ENCODE results near the gene OIP5. TPM values are rescaled to one million over a fixed set of nuclear protein-coding genes. Genes with fewer than 3 reads are reported as not detected.

Gene OIP5
- total RNA-seq, 6 experiments from 2014 or later: 4.1 to 8.0 (median 7.1) TPM

GRCh38 chr15:41336549-41336948, 4.2 kb upstream of the OIP5 start:
- Mint-ChIP-seq H3K4me1 (ENCODE audit: low read depth) (peaks cover 39% of the 10 kb centered on the region), H3K27ac (no peak overlapping the region), H3K9me3 (no peaks in the 10 kb centered on the region; the same call in 1 of the 2 replicates), H3K36me3 (ENCODE audit: low read depth) (peaks cover 16% of the 10 kb centered on the region), H3K4me3 (no peak overlapping the region), H3K27me3 (ENCODE audit: insufficient read depth) (peaks cover 6% of the 10 kb centered on the region; the same call in 1 of the 2 replicates)
- no peak for DNase-seq
- TF ChIP-seq CTCF (IDR thresholded peaks at IDR 0.05): no peak

- Mint-ChIP-seq H3K27ac (peak overlapping the region; percentile 80), H3K9me3 (no peaks in the 10 kb centered on the region; the same call in 1 of the 2 replicates), H3K27me3 (ENCODE audit: insufficient read depth) (peaks cover 6% of the 10 kb centered on the region; the same call in 1 of the 2 replicates), H3K36me3 (ENCODE audit: low read depth) (peaks cover 6% of the 10 kb centered on the region; the same call in 1 of the 2 replicates), H3K4me1 (ENCODE audit: low read depth) (peaks cover 36% of the 10 kb centered on the region), H3K4me3 (peak overlapping the region; percentile 99)
- TF ChIP-seq CTCF (IDR thresholded peaks at IDR 0.05): no peak
- DNase-seq: no peak
These were observed 2.1 kb upstream of the OIP5 start for GRCh38 chr15:41334293-41335120.

GRCh38 chr15:41333026-41333562, 703 bp upstream of the OIP5 start:
- peaks cover 6% of the 10 kb centered on the region; the same call in 1 of the 2 replicates for H3K27me3 Mint-ChIP-seq (ENCODE audit: insufficient read depth)
- H3K9me3 Mint-ChIP-seq: no peaks in the 10 kb centered on the region; the same call in 1 of the 2 replicates
- H3K27ac Mint-ChIP-seq: peak overlapping the region; percentile 98
- H3K36me3 Mint-ChIP-seq (ENCODE audit: low read depth): peaks cover 11% of the 10 kb centered on the region; the same call in 1 of the 2 replicates
- peaks cover 36% of the 10 kb centered on the region for H3K4me1 Mint-ChIP-seq (ENCODE audit: low read depth)
- peak overlapping the region; percentile 99 for H3K4me3 Mint-ChIP-seq
- no peak for DNase-seq
- TF ChIP-seq CTCF (IDR thresholded peaks at IDR 0.05): no peak

GRCh38 chr15:41331833-41332193, 578 bp downstream of the OIP5 start:
- Mint-ChIP-seq H3K27me3 (ENCODE audit: insufficient read depth) (peaks cover 6% of the 10 kb centered on the region; the same call in 1 of the 2 replicates), H3K4me1 (ENCODE audit: low read depth) (peaks cover 24% of the 10 kb centered on the region), H3K27ac (peak overlapping the region; percentile 98), H3K9me3 (no peaks in the 10 kb centered on the region; the same call in 1 of the 2 replicates), H3K4me3 (peak overlapping the region; percentile 99), H3K36me3 (ENCODE audit: low read depth) (peaks cover 14% of the 10 kb centered on the region; the same call in 1 of the 2 replicates)
- TF ChIP-seq CTCF (IDR thresholded peaks at IDR 0.05): peak; percentile 84; the same call in 1 of the 2 replicates
- peak; percentile 59 for DNase-seq

- Mint-ChIP-seq H3K27me3 (ENCODE audit: insufficient read depth) (peaks cover 6% of the 10 kb centered on the region; the same call in 1 of the 2 replicates), H3K4me1 (ENCODE audit: low read depth) (peaks cover 21% of the 10 kb centered on the region), H3K36me3 (ENCODE audit: low read depth) (peaks cover 16% of the 10 kb centered on the region; the same call in 1 of the 2 replicates), H3K4me3 (peak overlapping the region; percentile 99), H3K9me3 (no peaks in the 10 kb centered on the region; the same call in 1 of the 2 replicates), H3K27ac (peak overlapping the region; percentile 98)
- DNase-seq: no peak
- no peak for TF ChIP-seq CTCF (IDR thresholded peaks at IDR 0.05)
These were observed 1.1 kb downstream of the OIP5 start for GRCh38 chr15:41331281-41331680.

Measured in HFFc6 (cell line).